HepG2 (cell line): ENCODE measurements around the gene DDX1. TPM values are rescaled to one million over a fixed set of nuclear protein-coding genes. Genes with fewer than 3 reads are reported as not detected.

Experiments used
- ARNTL ChIP-seq: sonication (generic); formaldehyde crosslinking; IDR thresholded peaks from 2 replicates; pipeline ENCODE4 v1.4.0; 2020; ENCODE audit warnings: mild to moderate bottlenecking, missing genetic modification reagents
- BRD4 ChIP-seq: sonication (generic); formaldehyde crosslinking; IDR thresholded peaks from 2 replicates; pipeline ENCODE4 v1.4.0; 2020; ENCODE audit warnings: missing genetic modification reagents
- DNMT1 ChIP-seq: sonication (generic); formaldehyde crosslinking; IDR thresholded peaks from 2 replicates; pipeline ENCODE4 v1.5.1; 2020; ENCODE audit warnings: mild to moderate bottlenecking, missing genetic modification reagents
- E2F5 ChIP-seq: sonication (generic); formaldehyde crosslinking; conservative IDR thresholded peaks from 2 replicates; pipeline ENCODE4 v1.4.0; 2020; ENCODE audit warnings: missing genetic modification reagents
- GTF3A ChIP-seq: sonication (generic); formaldehyde crosslinking; conservative IDR thresholded peaks from 2 replicates; pipeline ENCODE4 v1.4.0; 2020; ENCODE audit warnings: mild to moderate bottlenecking, missing genetic modification reagents
- HMG20B ChIP-seq: conservative IDR thresholded peaks from 2 replicates; pipeline ENCODE4 v1.6.1; 2016; ENCODE audit warnings: missing genetic modification reagents, missing compliant biosample characterization
- HNRNPK ChIP-seq: fragments of 200-400 bp; formaldehyde crosslinking; IDR thresholded peaks from 2 replicates; pipeline ENCODE4 v1.6.1; 2018; ENCODE audit warnings: low read length, low read depth, moderate library complexity, mild to moderate bottlenecking; ENCODE audit not compliant: poor library complexity, severe bottlenecking
- KDM4B ChIP-seq: sonication (generic); formaldehyde crosslinking; IDR thresholded peaks from 2 replicates; pipeline ENCODE4 v1.4.0; 2020; ENCODE audit warnings: missing genetic modification reagents
- POLR2A ChIP-seq, 2 experiments: IDR thresholded peaks; 2 replicates each; pipeline ENCODE4 v1.6.1; 2011; ENCODE audit warnings: low read depth in 2 of 2, low read length in 2 of 2, mild to moderate bottlenecking in 1 of 2, moderate library complexity in 1 of 2; ENCODE audit not compliant: insufficient read depth in 1 of 2
- RNF2 ChIP-seq: fragments of 450-650 bp; conservative IDR thresholded peaks from 2 replicates; pipeline ENCODE4 v1.6.1; 2016; ENCODE audit warnings: low read depth
- SKI ChIP-seq: fragments of 450-650 bp; IDR thresholded peaks from one replicate; pipeline ENCODE4 v1.6.1; 2018; ENCODE audit warnings: mild to moderate bottlenecking; ENCODE audit not compliant: partially characterized antibody
- SOX5 ChIP-seq: IDR thresholded peaks from 2 replicates; pipeline ENCODE4 v1.6.1; 2016; ENCODE audit warnings: borderline replicate concordance
- U2AF2 ChIP-seq: fragments of 200-400 bp; formaldehyde crosslinking; IDR thresholded peaks from 2 replicates; pipeline ENCODE4 v1.6.1; 2017; ENCODE audit warnings: low read depth, mild to moderate bottlenecking, low read length
- ZBTB21 ChIP-seq: sonication (generic); formaldehyde crosslinking; IDR thresholded peaks from 2 replicates; pipeline ENCODE4 v1.4.0; 2020; ENCODE audit warnings: missing genetic modification reagents
- ZBTB44 ChIP-seq: sonication (generic); formaldehyde crosslinking; IDR thresholded peaks from 2 replicates; pipeline ENCODE4 v1.4.0; 2020; ENCODE audit warnings: missing genetic modification reagents
- ZHX1 ChIP-seq: sonication (generic); formaldehyde crosslinking; IDR thresholded peaks from 2 replicates; pipeline ENCODE4 v1.8.1; 2022; ENCODE audit warnings: low read depth, mild to moderate bottlenecking, missing genetic modification reagents
- ZNF17 ChIP-seq: sonication (generic); formaldehyde crosslinking; IDR thresholded peaks from 2 replicates; pipeline ENCODE4 v1.5.0; 2020; ENCODE audit warnings: mild to moderate bottlenecking, missing genetic modification reagents
- ZNF263 ChIP-seq: sonication (generic); formaldehyde crosslinking; IDR thresholded peaks from 2 replicates; pipeline ENCODE4 v1.4.0; 2020; ENCODE audit warnings: missing genetic modification reagents
- ZNF3 ChIP-seq: IDR thresholded peaks from 2 replicates; pipeline ENCODE4 v1.7.0; 2017; ENCODE audit warnings: inconsistent platforms
- ZNF333 ChIP-seq: sonication (generic); formaldehyde crosslinking; IDR thresholded peaks from 2 replicates; pipeline ENCODE4 v1.4.0; 2020; ENCODE audit warnings: mild to moderate bottlenecking, missing genetic modification reagents, borderline replicate concordance
- ZNF510 ChIP-seq: sonication (generic); formaldehyde crosslinking; IDR thresholded peaks from 2 replicates; pipeline ENCODE4 v1.4.0; 2020; ENCODE audit warnings: low read depth, mild to moderate bottlenecking, missing genetic modification reagents
- ZNF589 ChIP-seq: sonication (generic); formaldehyde crosslinking; conservative IDR thresholded peaks from 2 replicates; pipeline ENCODE4 v1.8.0; 2022; ENCODE audit warnings: mild to moderate bottlenecking, moderate library complexity, missing genetic modification reagents
- ZNF691 ChIP-seq: sonication (generic); formaldehyde crosslinking; IDR thresholded peaks from 2 replicates; pipeline ENCODE4 v1.4.0; 2020; ENCODE audit warnings: missing genetic modification reagents, low read depth, mild to moderate bottlenecking, borderline replicate concordance
- ZNF773 ChIP-seq: sonication (generic); formaldehyde crosslinking; IDR thresholded peaks from 2 replicates; pipeline ENCODE4 v1.4.0; 2020; ENCODE audit warnings: missing genetic modification reagents, borderline replicate concordance
- ZNF790 ChIP-seq: sonication (generic); formaldehyde crosslinking; IDR thresholded peaks from 2 replicates; pipeline ENCODE4 v1.8.0; 2022; ENCODE audit warnings: missing genetic modification reagents, mild to moderate bottlenecking, borderline replicate concordance
- polyA plus RNA-seq, 8 experiments: library from polyadenylated mRNA; depleted of rRNA in 3 of 8; stranded (reverse) in 7 of 8; unstranded in 1 of 8; fragments of >200 nt; fragmentation: Illumina TruSeq in 4 of 8; extraction: Trizol in 4 of 8; gene quantifications; 2 replicates each; pipeline versions ENCODE4 v1.2.1 to v1.2.3, GENCODE V29; 2011 to 2016; ENCODE audit warnings: low read depth in 4 of 8, missing spikeins in 1 of 8, mixed read lengths in 1 of 8; ENCODE audit not compliant: insufficient read depth in 1 of 8
- total RNA-seq, 5 experiments: library from RNA; depleted of rRNA; stranded (reverse); fragments of >200 nt; fragmentation: Illumina TruSeq; extraction: Trizol; gene quantifications; 2 replicates each; pipeline ENCODE4 v1.2.3, GENCODE V29; 2016; ENCODE audit warnings: low read depth in 1 of 5

The DDX1 gene
- total and polyA plus RNA-seq, 2 of the 13 experiments (the other 11 are each of a cell fraction or from before 2014, with no cell fraction given) = 81.6 to 130 TPM

GRCh38 chr2:15560988-15561573 is 30.6 kb upstream of the DDX1 start, which contains the start of gene NBAS (continued):
- TF ChIP-seq ZBTB21 (CRISPR knock-in tag) (no peak), ZNF333 (CRISPR knock-in tag) (no peak), ZNF3 (CRISPR knock-in tag) (0 out of 2 replicates have a peak, but pooled peaks have one; percentile 70), ZNF589 (CRISPR knock-in tag) (no peak), U2AF2 (no peak; the same call in 1 of the 2 replicates), ZNF773 (no peak), RNF2 (0 out of 2 replicates have a peak, but pooled peaks have one; percentile 27), ZNF263 (CRISPR knock-in tag) (peak; percentile 73; the same call in 1 of the 2 replicates), ARNTL (CRISPR knock-in tag) (peak; percentile 63; the same call in 1 of the 2 replicates), SKI (no peak), HNRNPK (no peak), ZNF17 (CRISPR knock-in tag) (no peak), ZNF790 (CRISPR knock-in tag) (no peak), ZBTB44 (CRISPR knock-in tag) (0 out of 2 replicates have a peak, but pooled peaks have one; percentile 38), ZHX1 (CRISPR knock-in tag) (peak; percentile 66; the same call in 1 of the 2 replicates), SOX5 (CRISPR knock-in tag) (peak; percentile 53; the same call in 1 of the 2 replicates), ZNF510 (peak; percentile 86; the same call in 1 of the 2 replicates), POLR2A (IDR thresholded peaks at IDR 0.05; ENCODE audit: insufficient read depth in 1 of 2, low read depth in 2 of 2, low read length in 2 of 2) (peak; percentile 80 to 88), BRD4 (no peak; the same call in 1 of the 2 replicates), E2F5 (no peak), ZNF691 (CRISPR knock-in tag) (peak; percentile 84; the same call in 1 of the 2 replicates), KDM4B (CRISPR knock-in tag) (peak; percentile 10; the same call in 1 of the 2 replicates), DNMT1 (CRISPR knock-in tag) (no peak), HMG20B (0 out of 2 replicates have a peak, but pooled peaks have one; percentile 65), GTF3A (CRISPR knock-in tag) (no peak)
